HepG2 (cell line): ENCODE results near the gene HNRNPL. TPM values are rescaled to one million over a fixed set of nuclear protein-coding genes. Genes with fewer than 3 reads are reported as not detected.

ENCODE experiments used
- ATF6 ChIP-seq: sonication (generic); formaldehyde crosslinking; conservative IDR thresholded peaks from 2 replicates; pipeline ENCODE4 v1.4.0; 2020; ENCODE audit warnings: missing genetic modification reagents
- DMAP1 ChIP-seq: IDR thresholded peaks from 2 replicates; pipeline ENCODE4 v1.6.1; 2016
- GTF2F1 ChIP-seq: fragments of 150-350 bp; IDR thresholded peaks from 2 replicates; pipeline ENCODE4 v1.6.1; 2014; ENCODE audit warnings: low read length
- HNRNPK ChIP-seq: fragments of 200-400 bp; formaldehyde crosslinking; IDR thresholded peaks from 2 replicates; pipeline ENCODE4 v1.6.1; 2018; ENCODE audit warnings: low read length, low read depth, moderate library complexity, mild to moderate bottlenecking; ENCODE audit not compliant: poor library complexity, severe bottlenecking
- HOXA7 ChIP-seq: sonication (generic); formaldehyde crosslinking; IDR thresholded peaks from 2 replicates; pipeline ENCODE4 v1.8.1; 2022; ENCODE audit warnings: mild to moderate bottlenecking, missing genetic modification reagents, moderate library complexity
- ISX ChIP-seq: sonication (generic); formaldehyde crosslinking; conservative IDR thresholded peaks from 2 replicates; pipeline ENCODE4 v1.5.0; 2020; ENCODE audit warnings: missing genetic modification reagents
- MAFF ChIP-seq: IDR thresholded peaks from 2 replicates; pipeline ENCODE4 v1.6.1; 2011; ENCODE audit warnings: low read depth, low read length, improper control_type of control experiment
- MED1 ChIP-seq: sonication (generic); formaldehyde crosslinking; IDR thresholded peaks from 2 replicates; pipeline ENCODE4 v1.4.0; 2020; ENCODE audit warnings: missing genetic modification reagents
- NFIC ChIP-seq: IDR thresholded peaks from 2 replicates; pipeline ENCODE4 v1.6.1; 2012; ENCODE audit warnings: mild to moderate bottlenecking, low read length, inconsistent platforms
- PLRG1 ChIP-seq: fragments of 450-650 bp; conservative IDR thresholded peaks from 2 replicates; pipeline ENCODE4 v1.6.1; 2016
- POGZ ChIP-seq: sonication (generic); formaldehyde crosslinking; IDR thresholded peaks from 2 replicates; pipeline ENCODE4 v1.4.0; 2020; ENCODE audit warnings: mild to moderate bottlenecking, missing genetic modification reagents
- ZMYM2 ChIP-seq: sonication (generic); formaldehyde crosslinking; IDR thresholded peaks from 2 replicates; pipeline ENCODE4 v1.8.0; 2022; ENCODE audit warnings: mild to moderate bottlenecking, missing genetic modification reagents
- ZNF160 ChIP-seq: sonication (generic); formaldehyde crosslinking; IDR thresholded peaks from 2 replicates; pipeline ENCODE4 v1.8.0; 2022; ENCODE audit warnings: mild to moderate bottlenecking, inconsistent platforms, missing genetic modification reagents
- ZNF329 ChIP-seq: sonication (generic); formaldehyde crosslinking; IDR thresholded peaks from 2 replicates; pipeline ENCODE4 v1.9.0; 2021; ENCODE audit warnings: low read depth, mild to moderate bottlenecking, missing genetic modification reagents
- ZNF598 ChIP-seq: sonication (generic); formaldehyde crosslinking; IDR thresholded peaks from 2 replicates; pipeline ENCODE4 v1.5.1; 2020; ENCODE audit warnings: mild to moderate bottlenecking, missing genetic modification reagents, borderline replicate concordance
- ZNF747 ChIP-seq: sonication (generic); formaldehyde crosslinking; IDR thresholded peaks from 2 replicates; pipeline ENCODE4 v1.8.1; 2023; ENCODE audit warnings: missing genetic modification reagents, mild to moderate bottlenecking, borderline replicate concordance
- ZNF776 ChIP-seq: sonication (generic); formaldehyde crosslinking; IDR thresholded peaks from 2 replicates; pipeline ENCODE4 v1.4.0; 2020; ENCODE audit warnings: mild to moderate bottlenecking, missing genetic modification reagents
- polyA plus RNA-seq, 8 experiments: library from polyadenylated mRNA; depleted of rRNA in 3 of 8; stranded (reverse) in 7 of 8; unstranded in 1 of 8; fragments of >200 nt; fragmentation: Illumina TruSeq in 4 of 8; extraction: Trizol in 4 of 8; gene quantifications; 2 replicates each; pipeline versions ENCODE4 v1.2.1 to v1.2.3, GENCODE V29; 2011 to 2016; ENCODE audit warnings: low read depth in 4 of 8, missing spikeins in 1 of 8, mixed read lengths in 1 of 8; ENCODE audit not compliant: insufficient read depth in 1 of 8
- total RNA-seq, 5 experiments: library from RNA; depleted of rRNA; stranded (reverse); fragments of >200 nt; fragmentation: Illumina TruSeq; extraction: Trizol; gene quantifications; 2 replicates each; pipeline ENCODE4 v1.2.3, GENCODE V29; 2016; ENCODE audit warnings: low read depth in 1 of 5
- TF ChIP-seq, protein P1 (sequence below): sonication (generic); formaldehyde crosslinking; conservative IDR thresholded peaks from 2 replicates; pipeline ENCODE4 v1.8.0; 2022; ENCODE audit warnings: missing genetic modification reagents
- TF ChIP-seq, protein P2 (sequence below): sonication (generic); formaldehyde crosslinking; IDR thresholded peaks from 2 replicates; pipeline ENCODE4 v1.8.0; 2022; ENCODE audit warnings: missing genetic modification reagents, mild to moderate bottlenecking, moderate library complexity, borderline replicate concordance
- TF ChIP-seq, protein P3 (sequence below), 2 experiments: sonication (generic) in 1 of 2; formaldehyde crosslinking in 1 of 2; IDR thresholded peaks; 2 replicates each; pipeline versions ENCODE4 v1.4.0 to v1.6.1; 2018 to 2020; ENCODE audit warnings: missing genetic modification reagents in 2 of 2, borderline replicate concordance in 1 of 2, low read depth in 1 of 2, mild to moderate bottlenecking in 1 of 2, missing biosample characterization in 1 of 2
- TF ChIP-seq, protein P4 (sequence below): sonication (generic); formaldehyde crosslinking; IDR thresholded peaks from 2 replicates; pipeline ENCODE4 v1.4.0; 2020; ENCODE audit warnings: mild to moderate bottlenecking, missing genetic modification reagents

Gene HNRNPL
- total and polyA plus RNA-seq, 2 of the 13 experiments (the other 11 are each of a cell fraction or from before 2014, with no cell fraction given): 156 to 278 TPM

GRCh38 chr19:38852231-38853044, 2.7 kb upstream of the HNRNPL start (continued):
- TF ChIP-seq ATF6 (CRISPR knock-in tag) (no peak), ISX (CRISPR knock-in tag) (no peak), GTF2F1 (no peak), POGZ (CRISPR knock-in tag) (no peak), MAFF (no peak), HNRNPK (no peak), ZNF776 (CRISPR knock-in tag) (no peak), ZNF747 (CRISPR knock-in tag) (no peak), MED1 (0 out of 2 replicates have a peak, but pooled peaks have one; percentile 35), ZNF160 (CRISPR knock-in tag) (0 out of 2 replicates have a peak, but pooled peaks have one; percentile 52), ZNF598 (CRISPR knock-in tag) (no peak), DMAP1 (CRISPR knock-in tag) (peak; percentile 18; the same call in 1 of the 2 replicates), NFIC (no peak), ZNF329 (no peak), ZMYM2 (no peak), HOXA7 (CRISPR knock-in tag) (no peak), PLRG1 (no peak)
- TF ChIP-seq, protein P1, sequence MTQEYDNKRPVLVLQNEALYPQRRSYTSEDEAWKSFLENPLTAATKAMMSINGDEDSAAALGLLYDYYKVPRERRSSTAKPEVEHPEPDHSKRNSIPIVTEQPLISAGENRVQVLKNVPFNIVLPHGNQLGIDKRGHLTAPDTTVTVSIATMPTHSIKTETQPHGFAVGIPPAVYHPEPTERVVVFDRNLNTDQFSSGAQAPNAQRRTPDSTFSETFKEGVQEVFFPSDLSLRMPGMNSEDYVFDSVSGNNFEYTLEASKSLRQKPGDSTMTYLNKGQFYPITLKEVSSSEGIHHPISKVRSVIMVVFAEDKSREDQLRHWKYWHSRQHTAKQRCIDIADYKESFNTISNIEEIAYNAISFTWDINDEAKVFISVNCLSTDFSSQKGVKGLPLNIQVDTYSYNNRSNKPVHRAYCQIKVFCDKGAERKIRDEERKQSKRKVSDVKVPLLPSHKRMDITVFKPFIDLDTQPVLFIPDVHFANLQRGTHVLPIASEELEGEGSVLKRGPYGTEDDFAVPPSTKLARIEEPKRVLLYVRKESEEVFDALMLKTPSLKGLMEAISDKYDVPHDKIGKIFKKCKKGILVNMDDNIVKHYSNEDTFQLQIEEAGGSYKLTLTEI: no peak
- TF ChIP-seq, protein P2, sequence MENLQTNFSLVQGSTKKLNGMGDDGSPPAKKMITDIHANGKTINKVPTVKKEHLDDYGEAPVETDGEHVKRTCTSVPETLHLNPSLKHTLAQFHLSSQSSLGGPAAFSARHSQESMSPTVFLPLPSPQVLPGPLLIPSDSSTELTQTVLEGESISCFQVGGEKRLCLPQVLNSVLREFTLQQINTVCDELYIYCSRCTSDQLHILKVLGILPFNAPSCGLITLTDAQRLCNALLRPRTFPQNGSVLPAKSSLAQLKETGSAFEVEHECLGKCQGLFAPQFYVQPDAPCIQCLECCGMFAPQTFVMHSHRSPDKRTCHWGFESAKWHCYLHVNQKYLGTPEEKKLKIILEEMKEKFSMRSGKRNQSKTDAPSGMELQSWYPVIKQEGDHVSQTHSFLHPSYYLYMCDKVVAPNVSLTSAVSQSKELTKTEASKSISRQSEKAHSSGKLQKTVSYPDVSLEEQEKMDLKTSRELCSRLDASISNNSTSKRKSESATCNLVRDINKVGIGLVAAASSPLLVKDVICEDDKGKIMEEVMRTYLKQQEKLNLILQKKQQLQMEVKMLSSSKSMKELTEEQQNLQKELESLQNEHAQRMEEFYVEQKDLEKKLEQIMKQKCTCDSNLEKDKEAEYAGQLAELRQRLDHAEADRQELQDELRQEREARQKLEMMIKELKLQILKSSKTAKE (CRISPR knock-in tag): no peak
- TF ChIP-seq, protein P3, sequence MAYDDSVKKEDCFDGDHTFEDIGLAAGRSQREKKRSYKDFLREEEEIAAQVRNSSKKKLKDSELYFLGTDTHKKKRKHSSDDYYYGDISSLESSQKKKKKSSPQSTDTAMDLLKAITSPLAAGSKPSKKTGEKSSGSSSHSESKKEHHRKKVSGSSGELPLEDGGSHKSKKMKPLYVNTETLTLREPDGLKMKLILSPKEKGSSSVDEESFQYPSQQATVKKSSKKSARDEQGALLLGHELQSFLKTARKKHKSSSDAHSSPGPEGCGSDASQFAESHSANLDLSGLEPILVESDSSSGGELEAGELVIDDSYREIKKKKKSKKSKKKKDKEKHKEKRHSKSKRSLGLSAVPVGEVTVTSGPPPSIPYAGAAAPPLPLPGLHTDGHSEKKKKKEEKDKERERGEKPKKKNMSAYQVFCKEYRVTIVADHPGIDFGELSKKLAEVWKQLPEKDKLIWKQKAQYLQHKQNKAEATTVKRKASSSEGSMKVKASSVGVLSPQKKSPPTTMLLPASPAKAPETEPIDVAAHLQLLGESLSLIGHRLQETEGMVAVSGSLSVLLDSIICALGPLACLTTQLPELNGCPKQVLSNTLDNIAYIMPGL (CRISPR knock-in tag; IDR thresholded peaks at IDR 0.05; ENCODE audit: borderline replicate concordance in 1 of 2, low read depth in 1 of 2): peak in 1 of 2 experiments; percentile 49; a peak in 1 of 4 replicates
- TF ChIP-seq, protein P4, sequence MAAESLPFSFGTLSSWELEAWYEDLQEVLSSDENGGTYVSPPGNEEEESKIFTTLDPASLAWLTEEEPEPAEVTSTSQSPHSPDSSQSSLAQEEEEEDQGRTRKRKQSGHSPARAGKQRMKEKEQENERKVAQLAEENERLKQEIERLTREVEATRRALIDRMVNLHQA (CRISPR knock-in tag): no peak
